Duodenal mucosa (tissue), 2 donors: ENCODE data around the gene ZACN.

Experiments
- H3K27ac ChIP-seq: one replicate; pipeline ENCODE4 v1.7.0; 2013; ENCODE audit warnings: low read depth, low read length
- H3K27me3 ChIP-seq, 2 donors: one replicate each; pipeline ENCODE4 v1.7.0; 2013; ENCODE audit warnings: low read length in 2 of 2, control low read depth in 1 of 2; ENCODE audit not compliant: insufficient read depth in 2 of 2, control insufficient read depth in 1 of 2
- H3K36me3 ChIP-seq, 2 donors: one replicate each; pipeline ENCODE4 v1.7.0; 2013; ENCODE audit warnings: low read length in 2 of 2, control low read depth in 1 of 2; ENCODE audit not compliant: insufficient read depth in 2 of 2, control insufficient read depth in 1 of 2
- H3K4me1 ChIP-seq, 2 donors: one replicate each; pipeline ENCODE4 v1.7.0; 2013; ENCODE audit warnings: low read length in 2 of 2, control low read depth in 1 of 2; ENCODE audit not compliant: insufficient read depth in 2 of 2, control insufficient read depth in 1 of 2
- H3K4me3 ChIP-seq, 2 donors: one replicate each; pipeline ENCODE4 v1.7.0; 2013; ENCODE audit warnings: low read length in 2 of 2, low read depth in 1 of 2
- H3K9ac ChIP-seq, 2 donors: one replicate each; pipeline ENCODE4 v1.7.0; 2013; ENCODE audit warnings: low read length in 2 of 2, low read depth in 1 of 2
- H3K9me3 ChIP-seq, 2 donors: one replicate each; pipeline ENCODE4 v1.7.0; 2013; ENCODE audit warnings: low read length in 2 of 2, control low read depth in 1 of 2; ENCODE audit not compliant: control insufficient read depth in 1 of 2

Gene ZACN

DNA sequence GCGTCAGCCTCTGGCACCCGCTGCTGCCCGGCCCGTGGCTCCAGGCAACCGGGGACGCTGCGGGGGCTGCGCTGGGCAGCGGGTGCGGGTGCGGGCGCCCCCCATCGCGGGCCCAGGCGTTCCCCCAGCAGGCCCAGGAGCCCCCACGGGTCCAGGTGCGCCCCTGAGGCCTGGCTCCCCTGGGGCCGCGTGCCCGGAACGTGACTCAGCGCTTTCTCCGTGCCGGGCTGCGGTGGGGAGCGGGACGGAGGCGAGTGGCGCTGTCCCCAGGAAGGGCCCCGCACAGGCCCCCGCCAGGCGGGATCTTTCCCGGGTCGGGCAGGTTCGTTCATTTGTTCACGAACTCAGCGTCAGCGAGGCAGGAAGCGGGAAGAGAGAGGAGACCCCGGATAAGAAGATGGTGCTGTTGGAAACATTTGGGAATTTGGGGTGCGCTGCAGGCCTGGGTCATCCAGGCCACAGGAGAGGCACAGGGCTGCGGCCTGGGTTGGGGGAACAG, 43.0 kb downstream of the ZACN start:
- H3K9ac ChIP-seq: no peak overlapping the region
- H3K4me1 ChIP-seq: no peaks in the 10 kb centered on the region
- H3K27ac ChIP-seq: no peak overlapping the region
- H3K36me3 ChIP-seq: no peaks in the 10 kb centered on the region
- H3K27me3 ChIP-seq: no peaks in the 10 kb centered on the region
- peak overlapping the region; percentile 34 to 48 for H3K4me3 ChIP-seq
- H3K9me3 ChIP-seq: no peaks in the 10 kb centered on the region

- Histone ChIP-seq H3K9ac (no peak overlapping the region), H3K27ac (no peak overlapping the region)
These were observed 43.6 kb downstream of the ZACN start for GRCh38 chr17:76122431-76123190.

DNA sequence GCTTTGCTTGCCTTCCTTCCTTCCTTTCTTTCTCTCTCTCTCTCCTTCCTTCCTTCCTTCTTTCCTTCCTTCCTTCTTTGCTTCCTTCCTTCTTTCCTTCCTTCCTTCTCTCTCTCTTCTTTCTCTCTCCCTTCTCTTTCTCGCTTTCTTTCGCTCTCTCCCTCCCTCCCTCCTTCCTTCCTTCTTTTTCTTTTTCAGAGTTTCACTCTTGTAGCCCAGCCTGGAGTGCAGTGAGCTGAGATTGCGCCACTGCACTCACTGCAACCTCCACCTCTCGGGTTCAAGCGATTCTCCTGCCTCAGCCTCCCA, 44.2 kb downstream of the ZACN start:
- H3K27ac ChIP-seq: no peak overlapping the region
- H3K27me3 ChIP-seq: no peaks in the 10 kb centered on the region
- H3K4me3 ChIP-seq: no peak overlapping the region
- H3K9ac ChIP-seq: no peak overlapping the region
- H3K36me3 ChIP-seq: no peaks in the 10 kb centered on the region
- no peaks in the 10 kb centered on the region for H3K9me3 ChIP-seq
- H3K4me1 ChIP-seq: no peaks in the 10 kb centered on the region

More at GRCh38 chr17:76122431-76123190, 43.6 kb downstream of the ZACN start:
- Histone ChIP-seq H3K4me3 (no peak overlapping the region), H3K36me3 (no peaks in the 10 kb centered on the region), H3K27me3 (no peaks in the 10 kb centered on the region), H3K9me3 (no peaks in the 10 kb centered on the region), H3K4me1 (no peaks in the 10 kb centered on the region)

DNA sequence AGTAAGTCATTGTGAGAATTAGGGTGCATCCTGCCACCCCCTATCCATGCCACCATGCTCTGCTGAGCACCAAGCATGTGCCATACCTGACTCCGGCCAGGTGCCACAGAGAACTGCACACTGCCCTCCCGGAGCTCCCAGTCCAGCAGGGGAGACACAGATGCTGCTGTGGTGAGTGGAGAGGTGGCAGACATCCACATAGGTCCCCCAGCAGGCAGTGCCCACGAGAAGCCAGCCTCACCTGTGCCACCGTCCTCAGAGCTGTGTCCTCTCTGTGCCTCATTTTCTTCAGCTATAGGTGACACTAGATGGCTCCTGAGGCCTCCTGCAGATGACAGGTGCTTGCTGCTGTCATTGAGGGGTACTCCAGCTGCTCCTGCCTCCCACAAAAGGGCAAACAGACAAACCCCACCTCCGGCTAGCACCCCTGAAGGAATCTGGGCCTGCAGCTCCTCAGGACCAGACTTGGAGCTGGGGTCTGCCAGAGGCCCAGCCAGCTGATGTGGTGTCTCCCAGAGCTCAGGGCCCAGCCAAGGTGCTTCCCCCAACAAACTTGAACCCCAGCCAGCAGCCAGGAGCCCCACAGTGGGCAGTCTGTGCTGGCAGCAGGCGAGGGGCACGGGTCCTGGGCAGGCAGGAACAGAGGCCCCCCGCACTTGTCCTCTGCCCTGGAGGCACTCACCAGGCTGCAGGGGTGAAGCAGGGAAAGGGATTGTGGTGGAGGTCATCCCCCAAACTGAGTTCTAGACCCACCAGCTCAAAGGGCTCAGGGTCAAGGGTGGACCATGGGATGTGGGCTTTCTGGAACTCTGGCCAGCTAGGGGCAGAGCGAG, 45.0 kb downstream of the ZACN start:
- H3K9me3 ChIP-seq: no peaks in the 10 kb centered on the region
- H3K4me1 ChIP-seq: no peaks in the 10 kb centered on the region
- H3K9ac ChIP-seq: no peak overlapping the region
- no peaks in the 10 kb centered on the region for H3K36me3 ChIP-seq
- no peaks in the 10 kb centered on the region for H3K27me3 ChIP-seq
- no peak overlapping the region for H3K27ac ChIP-seq
- H3K4me3 ChIP-seq: no peak overlapping the region

GRCh38 chr17:76124582-76125390, 45.8 kb downstream of the ZACN start:
- H3K36me3 ChIP-seq: no peaks in the 10 kb centered on the region
- no peaks in the 10 kb centered on the region for H3K4me1 ChIP-seq
- no peaks in the 10 kb centered on the region for H3K9me3 ChIP-seq
- H3K4me3 ChIP-seq: no peak overlapping the region
- H3K9ac ChIP-seq: no peak overlapping the region
- H3K27ac ChIP-seq: no peak overlapping the region
- H3K27me3 ChIP-seq: no peaks in the 10 kb centered on the region

- Histone ChIP-seq H3K9me3 (no peaks in the 10 kb centered on the region), H3K4me3 (no peak overlapping the region), H3K27ac (no peak overlapping the region), H3K4me1 (no peaks in the 10 kb centered on the region), H3K36me3 (no peaks in the 10 kb centered on the region), H3K9ac (no peak overlapping the region), H3K27me3 (no peaks in the 10 kb centered on the region)
These were observed 46.4 kb downstream of the ZACN start for GRCh38 chr17:76125391-76125675.

DNA sequence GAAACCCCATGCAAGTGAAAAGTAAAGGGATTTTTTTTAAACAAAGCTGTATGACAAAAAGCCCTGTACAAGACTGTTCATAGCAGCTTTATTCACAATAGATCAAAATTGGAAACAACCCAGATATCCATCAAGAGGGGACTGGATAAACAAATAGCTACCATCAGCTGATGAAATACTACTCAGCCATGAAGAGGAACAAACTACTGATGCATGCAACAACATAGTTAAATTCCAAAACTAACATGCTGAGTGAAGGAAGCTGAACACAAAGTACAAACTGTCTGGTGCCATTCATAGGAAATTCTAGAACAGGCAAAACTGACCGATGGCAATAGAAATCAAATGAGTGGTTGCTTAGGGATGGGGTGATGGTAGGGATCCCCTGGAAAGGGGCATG, 46.9 kb downstream of the ZACN start:
- H3K27ac ChIP-seq: no peak overlapping the region
- no peaks in the 10 kb centered on the region for H3K9me3 ChIP-seq
- no peaks in the 10 kb centered on the region for H3K27me3 ChIP-seq
- no peak overlapping the region for H3K4me3 ChIP-seq
- H3K9ac ChIP-seq: no peak overlapping the region
- H3K36me3 ChIP-seq: no peaks in the 10 kb centered on the region
- H3K4me1 ChIP-seq: no peaks in the 10 kb centered on the region

DNA sequence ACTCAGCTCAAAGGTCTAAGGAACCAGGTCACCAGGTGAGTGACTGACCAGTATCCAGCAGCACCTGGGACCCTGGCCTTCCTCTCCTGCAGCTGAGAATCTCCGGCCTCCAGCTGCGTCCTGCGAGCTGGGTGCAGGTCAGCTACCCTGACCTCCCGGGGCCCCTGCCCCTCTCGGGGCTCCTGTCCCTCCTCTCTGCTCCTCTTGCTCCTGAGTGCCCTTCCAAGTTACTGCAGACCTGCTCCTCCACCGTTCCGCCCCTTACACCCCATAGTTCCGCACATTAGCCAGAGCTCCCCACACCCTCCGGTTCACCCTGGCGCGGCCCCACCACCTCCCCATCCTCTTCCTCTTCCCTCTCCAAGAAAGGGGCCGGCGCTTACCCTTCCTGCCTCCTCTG, 51.5 kb downstream of the ZACN start:
- Histone ChIP-seq H3K27me3 (peaks cover 0 to 3% of the 10 kb centered on the region in 2 donors), H3K9ac (no peak overlapping the region), H3K27ac (no peak overlapping the region), H3K36me3 (no peaks in the 10 kb centered on the region), H3K4me3 (no peak overlapping the region), H3K4me1 (no peaks in the 10 kb centered on the region), H3K9me3 (no peaks in the 10 kb centered on the region)

GRCh38 chr17:76131051-76131691, 52.2 kb downstream of the ZACN start:
- no peaks in the 10 kb centered on the region for H3K4me1 ChIP-seq
- H3K36me3 ChIP-seq: no peaks in the 10 kb centered on the region
- no peak overlapping the region for H3K9ac ChIP-seq
- H3K4me3 ChIP-seq: no peak overlapping the region
- H3K9me3 ChIP-seq: no peaks in the 10 kb centered on the region
- H3K27ac ChIP-seq: no peak overlapping the region
- H3K27me3 ChIP-seq: peaks cover 0 to 4% of the 10 kb centered on the region in 2 donors
